Activated gamma-delta T cell treated with anti-CD3 and anti-CD28 coated beads, Interleukin-2, amount 50 U/mL, for 16 hours (primary cell): ENCODE results near the gene SUPV3L1.

Experiments used
- DNase-seq: peaks from one replicate; pipeline ENCODE4 v3.0.0-alpha.2; 2020; ENCODE audit warnings: low read depth

Gene SUPV3L1

DNA sequence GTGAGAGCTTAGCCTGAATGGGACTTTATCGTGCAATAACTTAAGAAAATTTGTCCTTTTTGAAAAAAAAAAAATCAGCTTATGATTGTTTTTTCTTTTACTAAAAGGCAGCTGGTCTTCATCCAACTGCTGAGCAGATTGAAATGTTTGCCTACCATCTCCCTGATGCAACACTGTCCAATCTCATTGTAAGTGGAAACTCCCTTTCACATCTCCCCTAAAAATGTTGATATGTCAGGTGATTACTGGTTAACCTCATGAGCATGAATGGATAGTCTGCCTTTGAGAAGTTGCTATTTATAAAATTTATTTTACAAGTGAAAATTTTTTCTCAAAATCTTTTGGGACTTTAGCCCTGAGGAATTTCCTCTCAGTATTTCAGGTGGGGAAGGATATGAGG, 22.3 kb downstream of the SUPV3L1 start:
- DNase-seq, result no peak

DNA sequence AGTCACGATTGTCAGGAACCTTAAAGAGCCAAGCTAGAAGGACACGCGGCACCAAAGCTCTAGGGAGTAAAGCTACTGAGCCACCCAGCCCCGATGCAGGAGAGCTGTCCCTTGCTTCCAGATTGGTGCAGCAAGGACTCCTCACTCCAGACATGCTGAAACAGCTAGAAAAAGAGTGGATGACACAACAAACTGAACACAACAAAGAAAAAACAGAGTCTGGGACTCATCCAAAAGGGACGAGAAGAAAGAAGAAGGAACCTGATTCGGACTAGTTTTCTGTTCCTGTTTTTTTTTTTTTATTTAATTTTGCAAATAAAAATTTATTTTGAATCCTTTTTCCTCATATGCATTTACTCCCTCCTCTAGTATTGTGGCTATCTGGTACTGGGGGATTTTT, 28.7 kb downstream of the SUPV3L1 start:
- no peak for DNase-seq

DNA sequence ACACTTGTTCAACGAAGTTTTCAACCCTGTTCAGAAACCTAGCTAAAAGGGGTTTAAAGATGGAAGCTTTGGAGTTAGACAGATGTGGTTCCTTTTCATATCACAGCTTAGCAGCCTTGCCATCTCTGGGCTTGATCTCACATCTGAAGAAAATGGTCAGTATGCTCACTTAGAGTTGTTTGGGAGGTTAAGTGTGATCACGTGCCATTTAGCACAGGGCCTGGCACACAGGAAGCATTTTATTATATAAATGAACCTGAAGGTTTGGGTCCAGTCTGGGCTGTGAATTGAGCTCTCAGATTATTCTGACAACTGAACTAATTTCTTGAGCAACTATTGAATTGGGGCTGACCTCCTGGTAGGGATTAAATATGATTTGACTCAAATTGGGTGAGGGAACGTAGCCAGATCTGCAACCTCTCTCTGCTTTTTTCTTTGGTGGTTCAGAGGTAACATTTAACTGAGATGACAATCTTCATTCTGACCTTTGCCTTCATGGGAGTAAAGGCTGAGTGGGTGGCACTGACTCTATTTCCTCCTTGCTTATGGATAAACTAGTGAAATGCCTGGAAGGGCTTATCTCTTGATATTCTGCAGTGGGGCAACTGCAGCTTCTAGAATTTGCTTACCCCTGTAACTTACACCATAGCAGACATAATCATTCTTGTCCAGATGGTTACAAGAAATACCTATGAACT, 29.9 kb downstream of the SUPV3L1 start:
- no peak for DNase-seq

DNA sequence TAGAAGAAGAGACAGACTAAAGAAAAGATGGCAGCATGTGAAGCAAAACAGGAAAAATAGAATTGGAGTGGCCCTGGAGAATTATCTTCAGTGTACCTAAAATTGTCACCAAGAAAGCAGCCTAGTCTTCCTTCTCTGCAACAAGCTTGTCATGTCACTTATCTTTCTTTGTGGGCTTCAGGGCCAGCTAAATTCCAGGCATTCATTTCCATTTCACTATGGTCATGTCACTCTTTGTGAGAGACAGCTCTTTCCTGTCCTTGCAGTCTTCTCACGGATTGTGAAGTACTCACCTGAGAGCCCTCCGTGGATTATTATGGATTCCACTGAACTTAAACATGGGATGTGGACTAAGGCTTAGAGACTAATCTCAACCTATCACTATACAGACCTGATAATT, 31.1 kb downstream of the SUPV3L1 start:
- DNase-seq, result no peak

DNA sequence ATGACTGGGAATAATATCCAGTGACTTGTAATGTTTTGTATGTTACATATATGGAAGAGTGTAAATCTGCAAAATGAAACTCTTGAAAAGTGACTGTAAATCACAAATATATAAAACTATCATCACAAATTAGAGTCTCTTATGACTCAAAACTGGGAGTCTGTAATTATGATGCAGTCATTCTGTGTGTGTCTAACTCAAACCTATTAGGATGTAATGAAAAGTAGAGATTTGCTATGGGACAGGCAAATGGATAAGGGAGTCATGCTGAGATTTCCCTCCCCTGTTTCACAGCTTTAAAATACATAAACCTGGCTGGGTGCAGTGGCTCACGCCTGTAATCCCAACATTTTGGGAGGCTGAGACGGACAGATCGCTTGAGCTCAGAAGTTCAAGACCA, 31.5 kb downstream of the SUPV3L1 start:
- DNase-seq, result no peak

DNA sequence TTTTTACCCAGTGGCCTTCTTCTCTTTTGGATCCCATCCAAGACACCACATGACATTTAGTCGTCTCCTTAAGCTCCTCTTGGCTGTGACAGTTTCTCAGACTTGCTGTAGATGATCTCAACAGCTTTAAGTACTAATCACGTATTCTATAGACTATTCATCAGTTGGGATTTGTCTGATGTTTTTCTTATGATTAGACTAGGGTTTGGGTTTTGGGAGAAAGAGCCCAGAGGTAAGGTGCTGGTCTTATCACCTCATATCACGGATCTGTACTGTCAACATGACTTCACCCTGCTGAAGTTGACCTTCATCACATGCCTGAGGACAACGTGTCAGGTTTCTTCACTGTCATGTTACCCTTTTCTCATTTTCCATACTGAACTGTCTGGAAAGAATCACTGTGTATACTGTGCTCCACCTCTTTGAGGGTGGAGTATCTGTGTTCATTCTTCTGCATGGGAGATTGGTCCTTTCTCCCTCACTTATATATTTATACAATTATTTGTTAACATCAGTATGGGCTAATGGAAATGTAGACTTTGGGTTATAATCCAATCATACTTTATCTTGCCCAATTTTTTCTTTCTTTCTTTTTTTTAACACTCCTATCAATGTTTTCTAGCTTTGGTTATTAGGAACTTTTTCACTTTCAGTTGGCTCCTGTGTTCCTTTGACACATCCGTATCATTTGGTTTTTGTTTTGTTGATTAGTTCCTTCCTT, 33.7 kb downstream of the SUPV3L1 start:
- DNase-seq, result no peak

DNA sequence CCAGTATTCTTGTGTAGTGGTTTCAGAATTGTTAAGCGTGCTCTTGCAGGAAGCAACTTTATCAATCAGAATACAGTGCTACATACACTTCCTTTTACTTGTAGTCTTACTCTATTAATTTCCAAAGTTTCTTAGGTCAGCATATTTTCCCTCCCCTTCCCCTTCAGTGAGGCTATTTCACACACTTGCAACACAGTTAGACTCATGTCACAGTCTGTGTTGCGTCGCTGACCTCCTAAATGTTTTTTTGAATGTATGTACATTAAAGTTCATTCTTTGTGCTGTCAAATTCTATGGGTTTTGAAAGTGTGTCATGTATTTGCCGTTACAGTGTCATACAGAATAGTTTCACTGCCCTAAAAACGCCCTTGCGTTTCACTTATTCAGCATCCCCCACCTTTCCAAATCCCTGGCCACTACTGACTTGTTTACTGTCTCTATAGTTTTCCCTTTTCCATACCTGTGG, 34.7 kb downstream of the SUPV3L1 start:
- DNase-seq, result no peak

DNA sequence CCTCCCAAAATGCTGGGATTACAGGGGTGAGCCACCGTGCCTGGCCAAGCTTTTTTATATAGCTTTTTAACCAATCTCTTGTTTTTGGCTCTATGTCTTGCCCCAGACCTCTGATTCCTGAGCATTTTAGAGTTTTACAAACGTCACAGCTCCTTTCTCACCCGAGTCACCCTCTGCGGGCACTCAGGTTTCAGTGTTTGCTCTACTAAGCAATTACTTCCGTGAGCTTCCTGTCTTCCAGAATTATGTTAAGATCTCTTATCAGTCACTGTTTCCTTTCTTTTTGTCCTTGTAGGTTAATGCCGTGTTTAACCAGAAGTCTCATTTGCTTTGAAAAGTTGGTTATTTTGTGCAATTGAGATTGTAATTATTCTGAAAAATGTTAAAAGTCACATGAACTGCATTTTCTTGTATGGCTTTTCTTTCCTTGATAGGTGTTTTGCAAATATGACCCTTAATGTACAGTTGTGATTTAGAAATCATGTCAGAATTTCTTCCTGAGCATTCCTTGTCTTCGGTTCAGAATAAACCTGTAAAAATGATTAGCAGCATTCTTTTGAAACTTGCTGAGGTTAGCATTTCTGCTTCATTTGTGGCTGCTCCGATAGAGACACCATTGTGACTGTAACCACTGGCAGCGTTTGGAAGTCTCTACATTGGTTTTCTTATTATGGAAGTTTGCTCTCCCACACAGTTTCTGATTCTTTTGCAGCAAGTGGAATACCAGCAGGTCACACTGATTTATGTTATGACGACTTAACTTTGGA, 35.6 kb downstream of the SUPV3L1 start:
- no peak for DNase-seq

DNA sequence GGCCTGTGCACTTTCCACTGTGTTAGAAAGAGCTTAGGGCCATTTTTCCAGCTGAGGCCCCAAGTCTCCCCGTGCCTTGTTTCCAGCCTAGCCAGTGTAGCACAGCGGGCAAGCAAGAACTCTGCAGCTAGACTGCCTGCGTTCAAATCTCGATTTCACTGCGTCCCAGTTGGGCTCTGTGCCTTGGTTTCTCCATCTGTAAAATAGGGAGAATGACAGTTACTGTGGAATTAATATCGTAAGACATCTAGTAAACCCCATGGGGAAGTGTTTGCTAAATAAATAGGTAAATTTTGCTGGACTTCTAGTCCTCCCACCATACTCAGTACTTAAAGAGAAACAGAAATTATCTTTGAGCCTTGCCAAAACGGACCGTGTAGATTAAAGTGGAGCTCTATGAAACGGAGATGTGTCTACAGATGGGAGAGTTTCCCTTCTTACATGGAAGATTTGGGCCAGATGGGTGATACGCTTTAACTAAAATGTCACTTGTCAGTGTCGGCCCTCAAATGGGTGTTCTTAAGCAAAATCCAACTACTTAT, 36.6 kb downstream of the SUPV3L1 start:
- no peak for DNase-seq

DNA sequence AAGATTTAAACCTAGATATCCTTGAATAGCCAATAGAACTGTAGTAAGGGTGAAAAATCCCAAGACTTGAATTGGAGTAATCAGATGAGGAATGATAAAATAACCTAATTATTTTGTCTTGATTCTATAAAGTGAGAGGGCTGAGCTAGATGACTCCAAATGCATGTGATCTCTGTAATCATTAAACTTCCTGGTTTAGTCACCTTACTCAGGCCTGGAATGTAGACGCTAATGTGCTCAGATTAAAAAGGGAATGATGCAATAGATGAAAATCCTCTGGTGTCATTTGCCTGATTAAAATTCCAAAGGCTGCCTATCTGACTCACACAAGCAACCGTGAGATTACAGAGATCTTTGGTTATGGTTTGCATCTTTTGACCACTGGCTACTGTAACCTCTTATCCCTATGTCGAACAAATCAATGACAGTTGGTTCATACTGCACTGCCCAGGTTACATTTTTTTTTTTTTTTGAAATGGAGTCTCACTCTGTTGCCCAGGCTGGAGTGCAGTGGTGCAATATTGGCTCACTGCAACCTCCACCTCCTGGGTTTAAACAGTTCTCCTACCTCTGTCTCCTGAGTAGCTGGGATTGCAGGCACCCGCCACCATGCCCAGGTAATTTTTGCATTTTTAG, 37.2 kb downstream of the SUPV3L1 start:
- no peak for DNase-seq

DNA sequence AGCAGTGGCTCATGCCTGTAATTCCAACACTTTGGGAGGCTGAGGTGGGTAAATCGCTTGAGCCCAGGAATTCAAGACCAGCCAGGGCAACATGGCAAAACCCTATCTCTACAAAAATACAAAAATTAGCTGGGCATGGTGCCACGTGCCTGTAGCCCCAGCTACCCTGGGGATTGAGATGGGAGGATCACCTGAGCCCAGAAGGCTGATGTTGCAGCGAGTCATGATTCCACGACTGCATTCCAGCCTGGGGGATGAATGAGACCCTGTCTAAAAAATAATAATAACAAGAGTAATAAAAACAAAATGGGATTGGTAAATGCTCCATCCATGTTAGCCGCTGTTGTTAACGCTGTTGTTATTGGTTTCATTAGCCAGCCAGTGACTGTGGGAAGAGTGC, 38.8 kb downstream of the SUPV3L1 start:
- DNase-seq, result no peak

DNA sequence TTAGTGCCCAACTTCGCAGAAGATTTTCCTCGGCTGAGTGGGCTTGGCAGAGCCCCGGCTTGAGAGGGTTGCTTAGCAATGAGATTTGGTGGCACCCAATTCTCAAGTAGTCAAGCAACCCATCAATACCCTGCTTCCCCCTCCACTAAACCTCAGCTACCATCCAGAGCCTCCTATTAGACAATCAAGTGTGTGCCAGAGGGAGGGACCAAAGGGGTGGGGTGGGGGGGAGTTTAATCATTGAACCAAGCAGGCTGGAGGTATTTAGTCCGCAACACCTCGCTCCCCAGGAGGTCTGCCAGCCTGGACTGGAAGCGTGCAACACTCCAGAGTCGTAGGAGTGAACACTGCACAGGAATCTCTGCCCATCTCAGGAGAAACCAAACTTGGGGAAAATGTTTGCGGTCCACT, 40.0 kb downstream of the SUPV3L1 start, which contains the start of gene HKDC1:
Gene HKDC1, plus strand, starts transcription at position 292 of the 411 bp plus-strand sequence. Its CDS starts 104 bp downstream, at position 396.
- DNase-seq, result no peak

DNA sequence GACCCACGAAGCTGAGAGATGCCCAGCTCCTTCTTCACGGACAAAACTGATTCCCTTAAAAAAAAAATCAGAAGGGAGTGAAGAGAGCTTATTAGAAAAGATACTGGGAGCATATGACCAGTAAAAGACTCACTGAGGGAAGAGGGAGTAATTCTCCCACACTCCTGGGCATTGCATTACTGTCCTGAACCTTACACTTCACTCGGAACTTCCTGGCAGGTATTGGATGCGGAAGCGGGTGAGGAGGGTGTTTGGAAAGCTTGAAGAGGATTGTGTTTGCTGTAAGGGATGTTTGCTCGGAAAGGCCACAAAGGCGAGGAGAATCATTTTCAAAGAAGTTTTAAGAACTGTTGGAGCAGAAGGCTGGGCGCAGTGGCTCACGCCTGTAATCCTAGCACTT, 40.5 kb downstream of the SUPV3L1 start:
- no peak for DNase-seq

DNA sequence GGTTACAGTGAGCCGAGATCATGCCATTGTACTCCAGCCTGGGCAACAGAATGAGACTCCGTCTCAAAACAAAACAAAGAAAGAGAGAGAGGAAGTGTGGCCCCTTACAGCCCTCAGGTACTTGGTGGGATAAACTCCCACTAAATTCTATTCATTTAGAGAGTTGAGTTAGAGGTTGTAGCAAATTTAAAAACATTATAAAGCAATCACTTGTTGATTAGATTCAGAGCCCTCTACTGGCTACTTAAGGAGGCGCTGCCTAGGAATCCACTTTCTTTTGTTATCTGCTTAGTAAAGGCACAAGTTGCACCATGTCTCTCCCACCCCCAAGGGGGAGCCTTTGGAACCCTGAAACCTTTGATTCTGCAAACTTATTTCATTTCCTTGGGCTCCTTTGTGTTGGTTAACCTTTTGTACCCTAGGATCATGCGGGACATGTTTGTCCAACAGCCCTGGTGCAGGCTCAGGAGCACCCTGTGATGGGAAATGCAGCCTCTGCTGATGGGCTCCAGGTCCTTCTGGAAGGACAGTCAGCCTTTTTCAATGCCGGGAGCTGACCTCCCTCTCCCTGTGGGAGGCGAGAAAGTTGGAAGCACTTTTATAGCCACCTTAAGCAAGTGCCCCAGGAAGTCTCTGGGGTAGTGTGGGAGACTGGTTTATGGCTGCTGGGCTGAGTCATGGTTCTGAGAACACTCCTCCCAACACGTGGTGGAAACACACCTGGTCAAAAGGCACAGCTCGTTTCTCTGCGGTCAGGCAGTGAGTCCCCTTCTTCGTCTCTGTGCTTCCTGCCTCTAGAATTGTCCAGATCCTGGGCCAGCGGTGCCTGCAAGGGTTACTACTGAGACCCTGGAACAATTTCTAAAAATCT, 42.4 kb downstream of the SUPV3L1 start:
- DNase-seq, result peak; percentile 71

DNA sequence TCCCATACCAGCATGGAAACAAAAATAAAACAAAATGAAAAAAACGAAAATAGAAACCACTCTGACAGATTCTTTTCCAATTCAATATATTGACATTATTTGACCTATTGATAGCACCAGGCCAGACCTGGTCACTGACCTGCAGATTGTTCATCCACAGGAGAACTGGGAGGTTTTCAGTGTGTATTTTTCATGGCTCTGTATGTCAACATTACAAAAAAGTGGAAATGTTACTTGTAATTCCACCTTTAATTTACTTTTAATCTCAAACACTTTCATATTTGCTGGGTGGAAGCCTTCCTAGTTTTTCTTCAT, 43.0 kb downstream of the SUPV3L1 start:
- DNase-seq, result no peak

DNA sequence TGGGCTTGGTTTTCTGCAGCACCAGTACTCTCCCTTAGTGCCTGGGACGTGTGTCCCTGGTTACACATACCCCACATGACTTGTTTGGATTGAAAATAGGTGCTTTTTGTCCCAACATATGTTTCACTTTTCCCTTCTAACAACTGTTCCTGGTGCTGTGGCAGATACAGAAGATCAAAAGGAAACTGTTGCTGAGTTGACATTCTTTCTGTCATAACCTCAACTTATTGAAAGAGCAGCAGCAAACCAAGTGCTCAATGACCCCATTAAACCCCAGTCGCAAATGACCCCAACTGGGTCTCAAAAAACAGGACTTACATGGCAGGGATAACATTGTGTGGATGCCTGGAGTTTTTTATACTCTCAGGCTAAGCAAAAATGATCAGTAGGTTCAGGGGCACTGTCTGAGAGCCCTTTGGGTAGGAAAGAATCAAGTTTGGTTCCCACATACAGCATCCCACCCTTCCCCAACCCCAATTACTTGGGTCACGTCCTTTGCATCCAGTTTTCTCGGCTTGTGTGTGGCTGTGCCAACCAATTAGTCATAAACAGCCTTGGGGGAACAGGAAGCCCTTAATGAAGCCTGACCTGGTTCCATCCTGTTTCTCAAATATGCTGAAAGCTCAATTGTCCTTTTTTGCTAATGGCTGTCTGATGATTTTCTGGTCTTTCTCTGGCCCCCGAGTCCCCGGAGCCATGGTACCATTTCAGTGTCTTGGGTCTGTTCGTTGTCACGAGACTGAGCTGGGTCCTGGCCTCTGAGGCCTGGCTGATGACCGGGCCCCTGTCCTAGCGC, 45.0 kb downstream of the SUPV3L1 start:
- no peak for DNase-seq

DNA sequence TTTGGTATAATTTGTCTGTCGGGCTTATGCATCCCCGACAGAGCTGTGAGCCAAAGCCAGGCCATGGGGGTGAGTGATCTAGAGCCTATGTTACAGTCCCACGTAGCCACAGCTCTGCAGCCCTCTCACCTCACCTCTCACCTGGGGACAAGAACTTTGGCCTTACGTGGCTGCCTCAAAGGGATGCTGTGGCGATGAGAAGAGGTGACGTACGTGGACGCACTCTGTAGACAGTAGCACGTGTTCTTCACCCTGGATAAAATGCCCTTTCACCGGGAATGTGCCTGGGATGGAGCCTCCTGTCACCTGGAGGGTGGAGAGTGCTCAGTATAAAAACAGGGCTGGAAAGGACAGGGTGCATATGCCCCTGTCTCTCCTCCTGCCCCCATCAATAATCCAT, 45.6 kb downstream of the SUPV3L1 start:
- DNase-seq, result no peak

DNA sequence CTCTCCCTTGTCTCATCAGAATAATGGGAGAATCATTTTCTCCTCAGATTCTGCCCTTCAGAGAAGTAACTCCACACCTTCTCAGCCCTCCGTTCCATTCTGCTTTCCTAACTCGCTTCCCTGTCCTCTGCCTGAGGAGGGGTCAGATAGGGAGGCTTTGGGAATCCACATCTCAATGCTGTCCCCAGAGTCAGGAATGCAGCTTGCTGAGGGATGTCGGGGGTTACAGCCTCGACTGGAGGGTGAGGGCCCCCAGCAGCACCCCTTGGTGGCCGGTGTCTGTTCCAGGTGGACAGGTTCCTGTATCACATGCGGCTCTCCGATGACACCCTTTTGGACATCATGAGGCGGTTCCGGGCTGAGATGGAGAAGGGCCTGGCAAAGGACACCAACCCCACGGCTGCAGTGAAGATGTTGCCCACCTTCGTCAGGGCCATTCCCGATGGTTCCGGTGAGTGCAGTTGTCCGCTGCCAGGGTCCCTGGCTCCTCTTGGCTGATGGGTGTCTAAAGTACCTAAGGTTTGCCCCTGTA, 47.0 kb downstream of the SUPV3L1 start:
- DNase-seq, result no peak

DNA sequence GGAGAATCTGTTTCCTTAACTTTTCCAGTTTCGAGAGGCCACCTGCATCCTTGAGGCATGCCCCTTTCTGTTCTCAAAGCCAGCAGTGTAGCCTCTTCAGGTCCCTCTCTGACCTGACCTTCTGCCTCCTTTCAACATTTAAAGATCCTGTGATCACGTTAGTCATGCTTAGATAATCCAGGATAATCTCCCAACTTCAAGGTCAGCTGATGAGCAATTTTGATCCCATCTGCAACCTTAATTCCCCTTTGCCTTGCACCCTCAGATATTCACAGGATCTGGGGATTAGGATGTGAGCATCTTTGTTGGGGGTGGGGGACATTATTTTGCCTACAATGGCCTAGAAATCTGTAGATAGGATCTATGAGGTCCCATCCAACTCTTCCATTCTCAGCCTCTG, 48.1 kb downstream of the SUPV3L1 start:
- no peak for DNase-seq

DNA sequence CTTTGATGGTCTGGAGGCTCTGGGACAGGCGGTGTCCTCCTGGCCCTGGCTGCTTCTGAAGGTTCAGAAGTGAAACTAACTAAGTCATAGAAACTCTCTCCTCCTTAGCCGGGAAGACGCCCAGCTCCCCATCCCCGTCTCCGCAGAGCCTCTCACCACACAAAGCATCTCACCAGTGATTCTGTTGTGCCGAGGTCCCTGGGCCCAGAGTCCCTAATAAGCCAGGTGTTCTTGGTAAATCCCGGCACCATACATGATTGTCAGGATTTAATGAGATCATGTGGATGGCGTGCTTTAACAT, 49.5 kb downstream of the SUPV3L1 start:
- no peak for DNase-seq
